ENCODE measurements around the gene BACH2. TPM values are rescaled to one million over a fixed set of nuclear protein-coding genes. Genes with fewer than 3 reads are reported as not detected.

BACH2 gene
- total and polyA plus RNA-seq, 9 of the 15 experiments (the other 6 are each of a cell fraction or from before 2014, with no cell fraction given) = 0.06 to 3.1 (median 0.59) TPM

- TF ChIP-seq ZBTB34 (CRISPR knock-in tag; IDR thresholded peaks at IDR 0.05) (no peak), RAD21 (CRISPR knock-in tag; conservative IDR thresholded peaks at IDR 0.05 in 1 of 2, IDR thresholded peaks at IDR 0.05 in 1 of 2) (no peak), FOXK2 (conservative IDR thresholded peaks at IDR 0.05 in 1 of 2, IDR thresholded peaks at IDR 0.05 in 1 of 2; ENCODE audit: low read depth in 2 of 2) (no peak), RREB1 (CRISPR knock-in tag; IDR thresholded peaks at IDR 0.05) (no peak), ETS2 (tag; IDR thresholded peaks at IDR 0.05; ENCODE audit: borderline replicate concordance, poor library complexity, severe bottlenecking) (no peak), RAD51 (IDR thresholded peaks at IDR 0.05; ENCODE audit: borderline replicate concordance, low read depth) (no peak)
These were observed 224.1 kb downstream of the BACH2 start (continued) for GRCh38 chr6:90072501-90072900.

Measured in K562 (cell line).